Psoas muscle (tissue), 8 donors: ENCODE results near the gene SH3GL2. TPM values are rescaled to one million over a fixed set of nuclear protein-coding genes. Genes with fewer than 3 reads are reported as not detected.

Experiments used
- ATAC-seq, 4 donors: fragments of 200-7000 bp; cut with Tn5 transposase; one replicate each; pipeline ENCODE4 v1.9.1; 2020; ENCODE audit warnings: moderate library complexity in 3 of 4, mild to moderate bottlenecking in 2 of 4
- DNase-seq, 2 donors: peaks; one replicate each; pipeline ENCODE4 v3.0.0-alpha.2; 2020
- H3K27ac ChIP-seq: fragments of 200-600 bp; one replicate; pipeline ENCODE4 v1.8.0; 2022
- H3K27me3 ChIP-seq, 3 donors: fragments of 200-600 bp in 1 of 3; one replicate each; pipeline versions ENCODE4 v1.6.1 to v1.8.0; 2013 to 2022; ENCODE audit warnings: low read length in 2 of 3, mild to moderate bottlenecking in 2 of 3, moderate library complexity in 1 of 3; ENCODE audit not compliant: insufficient read depth in 3 of 3
- H3K36me3 ChIP-seq, 2 donors: fragments of 200-600 bp in 1 of 2; one replicate each; pipeline versions ENCODE4 v1.6.1 to v1.8.0; 2013 to 2022; ENCODE audit warnings: low read depth in 1 of 2, mild to moderate bottlenecking in 1 of 2, moderate library complexity in 1 of 2; ENCODE audit not compliant: insufficient read depth in 1 of 2
- H3K4me1 ChIP-seq: fragments of 200-600 bp; one replicate; pipeline ENCODE4 v1.8.0; 2022
- H3K4me3 ChIP-seq: fragments of 200-600 bp; one replicate; pipeline ENCODE4 v1.8.0; 2022; ENCODE audit warnings: mild to moderate bottlenecking
- H3K9me3 ChIP-seq: fragments of 200-600 bp; one replicate; pipeline ENCODE4 v1.8.0; 2022
- WGBS, 3 donors: extraction: QIAGEN DNeasy Blood & Tissue Kit; methylation state at CpG; one replicate each; pipeline versions ENCODE4 v1.1.6 to v1.1.7; 2013; 5-methylcytosine and 5-hydroxymethylcytosine counted together
- intact Hi-C, 2 donors: fragments of 100-400 bp; cut with DNase I; formaldehyde crosslinking; loops; one replicate each; pipeline versions ENCODE4 v1.11.0 to v1.14.2; 2022
- polyA plus RNA-seq, 3 donors: library from polyadenylated mRNA; stranded (reverse); fragments of 200-250 nt; gene quantifications; one replicate each; pipeline ENCODE4 v1.2.3, GENCODE V29; 2013
- total RNA-seq, 4 donors: library from RNA; stranded (reverse); fragmentation: NEBNext Ultra II Directional in 2 of 4; extraction: Animal tissue kit (Norgen Biotek cat#: 25700) in 2 of 4; gene quantifications; one replicate each; pipeline versions ENCODE4 v1.2.1 to v1.2.4, GENCODE V29; 2021 to 2023
- TF ChIP-seq, protein P1 (sequence below): fragments of 200-600 bp; IDR thresholded peaks from one replicate; pipeline ENCODE4 v1.8.0; 2022; ENCODE audit warnings: antibody characterized with exemption
- donor health status: healthy with polysubstance abuse.
- donor health status: DM: no; HTN: no; CAD: no; lungs with moderate emphysema.
- donor health status: Bipolar disorder and iron deficiency.
- donor health status: healthy.
- donor health status: DM: yes; HTN: yes; CAD: no.
- donor health status: DM: no; HTN: no; CAD: no.
- donor health status: DM: no; HTN: no; CAD: no.
- donor health status: DM: yes; HTN: yes; CAD: no.

SH3GL2 gene
- total and polyA plus RNA-seq, 7 donors = 0.08 TPM; not detected in 6

DNA sequence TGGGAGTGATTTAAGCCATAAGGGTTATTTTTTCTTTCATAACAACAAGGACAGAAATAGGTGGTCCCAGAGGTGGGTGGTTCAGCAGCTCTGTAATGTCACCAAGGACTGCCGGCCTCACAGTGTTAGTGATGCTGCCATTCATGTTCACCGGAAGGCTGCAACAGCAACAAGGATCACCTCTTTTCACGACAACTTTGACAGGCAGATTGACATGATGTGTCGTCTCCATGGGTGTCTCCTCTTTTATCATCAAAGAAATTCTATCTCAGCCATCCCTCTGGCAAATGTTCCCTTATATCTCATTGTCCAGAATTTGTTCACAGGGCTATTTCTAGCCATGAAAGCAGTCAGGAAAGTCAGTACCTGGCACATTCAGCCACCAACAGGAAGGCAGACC lies 231.5 kb downstream of the SH3GL2 start:
- Histone ChIP-seq H3K4me3 (no peak overlapping the region), H3K27ac (no peak overlapping the region), H3K36me3 (no peaks in the 10 kb centered on the region), H3K27me3 (peaks cover 0 to 2% (median 0%) of the 10 kb centered on the region in 3 donors), H3K4me1 (no peaks in the 10 kb centered on the region), H3K9me3 (no peaks in the 10 kb centered on the region)
- no peak for DNase-seq
- TF ChIP-seq, protein P1, sequence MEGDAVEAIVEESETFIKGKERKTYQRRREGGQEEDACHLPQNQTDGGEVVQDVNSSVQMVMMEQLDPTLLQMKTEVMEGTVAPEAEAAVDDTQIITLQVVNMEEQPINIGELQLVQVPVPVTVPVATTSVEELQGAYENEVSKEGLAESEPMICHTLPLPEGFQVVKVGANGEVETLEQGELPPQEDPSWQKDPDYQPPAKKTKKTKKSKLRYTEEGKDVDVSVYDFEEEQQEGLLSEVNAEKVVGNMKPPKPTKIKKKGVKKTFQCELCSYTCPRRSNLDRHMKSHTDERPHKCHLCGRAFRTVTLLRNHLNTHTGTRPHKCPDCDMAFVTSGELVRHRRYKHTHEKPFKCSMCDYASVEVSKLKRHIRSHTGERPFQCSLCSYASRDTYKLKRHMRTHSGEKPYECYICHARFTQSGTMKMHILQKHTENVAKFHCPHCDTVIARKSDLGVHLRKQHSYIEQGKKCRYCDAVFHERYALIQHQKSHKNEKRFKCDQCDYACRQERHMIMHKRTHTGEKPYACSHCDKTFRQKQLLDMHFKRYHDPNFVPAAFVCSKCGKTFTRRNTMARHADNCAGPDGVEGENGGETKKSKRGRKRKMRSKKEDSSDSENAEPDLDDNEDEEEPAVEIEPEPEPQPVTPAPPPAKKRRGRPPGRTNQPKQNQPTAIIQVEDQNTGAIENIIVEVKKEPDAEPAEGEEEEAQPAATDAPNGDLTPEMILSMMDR = no peak
- no peak for ATAC-seq
- WGBS, 3 donors = 62 to 71% (median 70%) methylated on average over 4 of the region's 4 CpGs
- intact Hi-C loops = loop anchor here (5.0 to 10.0 kb wide), 2 partner anchors 402 to 1214 kb away; no protein-coding TSS in a partner anchor

DNA sequence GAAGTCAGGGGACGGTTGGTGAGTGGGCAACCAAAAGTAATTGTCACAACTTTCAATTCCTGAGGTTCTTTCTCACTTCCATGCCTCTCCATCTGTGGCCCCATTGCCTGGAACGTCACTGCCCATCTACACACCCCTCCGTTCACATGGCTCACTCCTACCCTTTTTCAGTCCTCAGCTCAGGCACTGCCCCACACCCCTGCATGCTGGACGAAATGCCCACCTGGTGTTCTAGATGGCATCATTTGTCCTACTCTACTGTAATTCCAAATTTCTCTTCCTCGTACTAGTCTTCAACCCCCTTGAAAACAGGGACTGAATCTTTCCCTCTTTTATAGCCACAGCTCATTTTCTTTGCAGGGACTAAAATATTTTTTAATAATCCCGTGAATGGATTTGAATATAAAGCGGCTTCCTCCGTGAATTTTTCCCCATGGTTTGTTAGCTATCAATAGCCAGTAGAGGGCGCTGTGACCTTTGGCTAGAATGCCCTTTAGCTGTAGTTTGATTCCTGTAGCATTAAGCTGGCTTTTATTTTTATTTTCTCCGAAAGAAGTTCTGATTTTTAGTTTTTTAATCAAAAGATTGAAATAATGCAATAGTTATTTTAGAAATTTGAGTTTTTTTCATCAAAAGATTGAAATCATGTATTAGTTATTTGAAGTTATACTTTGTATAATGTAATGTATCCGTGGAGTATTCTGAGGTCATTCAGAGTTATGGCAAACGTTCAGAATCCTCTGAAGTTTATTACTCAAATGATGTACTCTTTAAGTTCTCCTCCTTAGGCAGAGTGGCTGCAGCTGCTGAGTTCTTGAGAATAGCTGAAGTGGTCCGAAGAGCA lies 232.1 kb downstream of the SH3GL2 start:
- Histone ChIP-seq H3K36me3 (no peaks in the 10 kb centered on the region), H3K4me3 (no peak overlapping the region), H3K27ac (no peak overlapping the region), H3K4me1 (no peaks in the 10 kb centered on the region), H3K27me3 (peaks cover 0 to 2% (median 0%) of the 10 kb centered on the region in 3 donors), H3K9me3 (no peaks in the 10 kb centered on the region)
- ATAC-seq (no peak), DNase-seq (peak in 1 of 2 donors; percentile 14)
- WGBS, 3 donors = 17 to 20% (median 19%) methylated on average over 13 of the region's 13 CpGs
- intact Hi-C loops = loop anchor here (5.0 to 10.0 kb wide), 2 partner anchors 401 to 1214 kb away; no protein-coding TSS in a partner anchor
- TF ChIP-seq, protein P1 = peak; percentile 63

- TF ChIP-seq, protein P1 = no peak
- no peak overlapping the region for H3K27ac ChIP-seq
- no peaks in the 10 kb centered on the region for H3K4me1 ChIP-seq
- DNase-seq = no peak
- 88 to 95% (median 89%) methylated on average over 3 to 4 of the region's 4 CpGs for WGBS, 3 donors
- H3K4me3 ChIP-seq = no peak overlapping the region
- no peaks in the 10 kb centered on the region for H3K9me3 ChIP-seq
- peaks cover 0 to 2% (median 0%) of the 10 kb centered on the region in 3 donors for H3K27me3 ChIP-seq
- intact Hi-C loops = loop anchor here (5.0 to 10.0 kb wide), 2 partner anchors 399 to 1211 kb away; no protein-coding TSS in a partner anchor
- H3K36me3 ChIP-seq = no peaks in the 10 kb centered on the region
- ATAC-seq = no peak
These were observed 234.9 kb downstream of the SH3GL2 start for GRCh38 chr9:17813798-17814197.

GRCh38 chr9:17816431-17817027 lies 237.7 kb downstream of the SH3GL2 start:
- H3K9me3 ChIP-seq = no peaks in the 10 kb centered on the region
- DNase-seq (no peak), ATAC-seq (no peak)
- H3K4me1 ChIP-seq = no peaks in the 10 kb centered on the region
- intact Hi-C loops = loop anchor here in 1 of 2 donors (10.0 kb wide), 1 partner anchor 1208 kb away; no protein-coding TSS in a partner anchor
- H3K27me3 ChIP-seq = peaks cover 0 to 2% (median 0%) of the 10 kb centered on the region in 3 donors
- no peak overlapping the region for H3K27ac ChIP-seq
- H3K36me3 ChIP-seq = no peaks in the 10 kb centered on the region
- WGBS, 3 donors = 32 to 55% (median 36%) methylated on average over 1 of the region's 1 CpG
- H3K4me3 ChIP-seq = no peak overlapping the region
- TF ChIP-seq, protein P1 = no peak
